NCI-H524 treated with DMSO at 0.1 percent for 48 hours (cell line): ENCODE data around the gene BABAM2.
"Not testable (repeated sequence)": the region's sequence is repeated elsewhere in the genome, so short reads cannot be mapped to it uniquely, and the experiment has no call there.

Experiments
- DNase-seq: peaks from one replicate; lab custom pipeline; 2025; lab: John Stamatoyannopoulos, UW

Gene BABAM2

GRCh38 chr2:28250006-28250405 lies 359.5 kb downstream of the BABAM2 start:
- DNase-seq: no peak

- no peak for DNase-seq
Observed at GRCh38 chr2:28251337-28251736, 360.8 kb downstream of the BABAM2 start.

GRCh38 chr2:28252311-28252710 lies 361.8 kb downstream of the BABAM2 start:
- no peak for DNase-seq

GRCh38 chr2:28253543-28253942 lies 363.0 kb downstream of the BABAM2 start:
- DNase-seq: no peak

- not testable (repeated sequence) for DNase-seq
Observed at GRCh38 chr2:28255231-28255630, 364.7 kb downstream of the BABAM2 start.

- no peak for DNase-seq
Observed at GRCh38 chr2:28257182-28257581, 366.7 kb downstream of the BABAM2 start.

- DNase-seq: not testable (repeated sequence)
Observed at GRCh38 chr2:28259226-28259625, 368.7 kb downstream of the BABAM2 start.

GRCh38 chr2:28263690-28264089 lies 373.2 kb downstream of the BABAM2 start:
- DNase-seq: no peak

GRCh38 chr2:28267282-28267681 lies 376.8 kb downstream of the BABAM2 start:
- DNase-seq: no peak

GRCh38 chr2:28268386-28268785 lies 377.9 kb downstream of the BABAM2 start:
- no peak for DNase-seq

- no peak for DNase-seq
Observed at GRCh38 chr2:28269019-28269784, 378.7 kb downstream of the BABAM2 start.

GRCh38 chr2:28270456-28271152 lies 380.1 kb downstream of the BABAM2 start:
- DNase-seq: no peak

- no peak for DNase-seq
Observed at GRCh38 chr2:28271231-28271918, 380.8 kb downstream of the BABAM2 start.

GRCh38 chr2:28271919-28272250 lies 381.4 kb downstream of the BABAM2 start:
- DNase-seq: no peak

- DNase-seq: no peak
Observed at GRCh38 chr2:28273751-28274150, 383.2 kb downstream of the BABAM2 start.

- DNase-seq: no peak
Observed at GRCh38 chr2:28274911-28275685, 384.6 kb downstream of the BABAM2 start.

- DNase-seq: no peak
Observed at GRCh38 chr2:28276076-28276618, 385.6 kb downstream of the BABAM2 start.

- no peak for DNase-seq
Observed at GRCh38 chr2:28276807-28277206, 386.3 kb downstream of the BABAM2 start.

GRCh38 chr2:28277466-28277865 lies 386.9 kb downstream of the BABAM2 start:
- DNase-seq: no peak

GRCh38 chr2:28279371-28279770 lies 388.8 kb downstream of the BABAM2 start:
- DNase-seq: no peak

GRCh38 chr2:28280619-28281018 lies 390.1 kb downstream of the BABAM2 start:
- no peak for DNase-seq

- DNase-seq: no peak
Observed at GRCh38 chr2:28281739-28282138, 391.2 kb downstream of the BABAM2 start.
